Effector CD4-positive, alpha-beta T cell (primary cell): Measurements from ENCODE around the gene ZMYND10.

Experiments used
- DNase-seq: peaks from one replicate; pipeline ENCODE4 v3.0.0-alpha.2; 2020

ZMYND10 gene

GRCh38 chr3:50300681-50301254 lies 44.8 kb downstream of the ZMYND10 start:
- DNase-seq = no peak

DNA sequence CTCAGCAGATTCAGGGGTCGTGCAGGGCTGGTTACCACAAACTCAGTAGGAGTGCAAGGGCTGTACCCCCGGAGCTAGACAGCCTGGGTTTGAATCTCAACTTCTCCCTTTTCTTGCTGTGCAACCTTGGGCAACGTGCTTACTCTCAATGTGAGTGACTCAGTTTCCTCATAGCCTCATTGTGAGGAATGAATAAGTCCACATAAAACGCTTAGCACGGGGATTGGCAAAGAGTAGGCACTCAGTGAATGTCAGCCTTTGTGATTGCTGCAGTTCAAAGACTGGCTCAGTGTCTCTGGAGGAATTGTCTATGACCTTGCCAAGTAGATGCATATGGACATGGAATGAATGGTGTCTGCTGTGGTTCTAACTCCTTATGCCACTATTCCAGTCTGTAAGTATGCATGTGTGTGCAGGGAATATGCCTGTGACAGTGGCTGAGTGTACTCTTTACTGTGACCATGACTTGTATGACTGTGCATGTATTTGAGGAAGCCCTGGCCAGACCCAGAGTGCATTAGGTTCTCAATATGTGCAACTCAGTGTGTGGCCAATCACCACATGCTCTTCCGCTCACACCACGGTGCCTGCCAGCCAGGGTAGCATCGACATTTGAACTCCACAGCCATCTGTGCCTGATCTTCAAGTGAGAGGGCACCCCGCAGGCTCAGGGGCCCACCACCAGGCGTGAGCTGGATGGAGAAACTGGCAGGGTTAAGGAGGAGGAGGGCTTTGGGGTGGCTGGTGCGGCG lies 45.4 kb downstream of the ZMYND10 start:
- DNase-seq = no peak

DNA sequence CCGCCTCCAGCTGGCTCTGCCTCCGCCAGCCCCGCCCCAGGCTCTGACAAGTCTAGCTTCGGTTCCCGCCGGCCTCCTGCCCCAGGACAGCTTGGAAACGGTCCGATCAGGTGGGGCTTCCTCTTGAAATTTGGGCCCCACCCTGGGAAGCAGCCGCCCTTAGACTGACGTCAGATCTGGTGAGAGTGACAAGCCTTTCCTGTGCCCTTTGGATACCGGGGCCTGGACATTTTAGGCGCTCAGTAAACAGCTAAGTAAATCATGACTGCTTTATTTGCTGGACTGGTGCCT lies 45.9 kb downstream of the ZMYND10 start:
- DNase-seq = no peak

GRCh38 chr3:50298836-50299637 lies 46.5 kb downstream of the ZMYND10 start, which contains the start of the genes HYAL3 and NAA80:
HYAL3 (minus strand) TSS chr3:50299405; CDS start chr3:50295602, 3,803 bp downstream.
NAA80 (minus strand) TSS chr3:50299405; CDS start chr3:50297463, 1,942 bp downstream.
- DNase-seq = peak; percentile 97

DNA sequence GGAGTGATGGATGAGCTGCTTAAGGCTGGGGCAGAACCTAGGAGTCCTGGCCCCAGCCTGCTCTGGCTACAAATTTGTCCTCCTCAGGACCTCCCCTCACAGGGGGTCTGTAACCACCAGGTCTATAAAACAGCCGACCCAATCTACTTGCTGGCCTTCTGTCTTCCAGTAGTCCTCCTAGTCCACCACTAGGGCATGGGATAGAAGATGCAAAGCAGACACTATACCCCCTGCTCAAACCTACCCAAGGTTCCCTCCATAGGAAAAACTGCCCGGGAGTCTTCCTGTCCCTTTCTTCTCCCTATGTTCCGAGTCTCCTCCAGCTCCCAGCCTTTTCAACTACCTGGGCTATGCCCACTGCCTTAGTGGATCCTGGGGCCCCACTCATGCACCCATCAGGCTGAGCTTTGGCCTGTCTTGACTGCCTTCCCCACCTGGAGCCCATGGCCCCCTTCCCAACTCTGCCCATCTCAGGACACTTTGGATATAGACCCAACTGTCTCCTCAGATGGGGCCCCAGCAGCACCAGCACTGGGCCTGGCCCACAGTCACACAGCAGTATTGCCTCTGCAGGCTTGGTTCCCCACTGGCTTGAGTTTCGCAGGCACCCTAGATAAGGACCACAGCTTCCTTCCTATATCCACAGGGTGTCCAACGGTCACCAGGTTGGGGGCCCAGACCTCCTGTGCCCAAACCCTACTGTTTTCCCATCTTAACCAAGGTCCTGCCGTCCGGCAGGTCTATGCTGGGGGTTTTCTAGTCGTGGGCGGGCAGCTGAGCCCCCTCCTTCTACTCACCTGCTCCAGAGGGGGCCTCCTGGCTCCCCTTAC lies 47.4 kb downstream of the ZMYND10 start:
- DNase-seq = no peak

GRCh38 chr3:50297384-50297775 lies 48.2 kb downstream of the ZMYND10 start:
- DNase-seq = no peak

GRCh38 chr3:50296721-50297383 lies 48.7 kb downstream of the ZMYND10 start:
- no peak for DNase-seq

DNA sequence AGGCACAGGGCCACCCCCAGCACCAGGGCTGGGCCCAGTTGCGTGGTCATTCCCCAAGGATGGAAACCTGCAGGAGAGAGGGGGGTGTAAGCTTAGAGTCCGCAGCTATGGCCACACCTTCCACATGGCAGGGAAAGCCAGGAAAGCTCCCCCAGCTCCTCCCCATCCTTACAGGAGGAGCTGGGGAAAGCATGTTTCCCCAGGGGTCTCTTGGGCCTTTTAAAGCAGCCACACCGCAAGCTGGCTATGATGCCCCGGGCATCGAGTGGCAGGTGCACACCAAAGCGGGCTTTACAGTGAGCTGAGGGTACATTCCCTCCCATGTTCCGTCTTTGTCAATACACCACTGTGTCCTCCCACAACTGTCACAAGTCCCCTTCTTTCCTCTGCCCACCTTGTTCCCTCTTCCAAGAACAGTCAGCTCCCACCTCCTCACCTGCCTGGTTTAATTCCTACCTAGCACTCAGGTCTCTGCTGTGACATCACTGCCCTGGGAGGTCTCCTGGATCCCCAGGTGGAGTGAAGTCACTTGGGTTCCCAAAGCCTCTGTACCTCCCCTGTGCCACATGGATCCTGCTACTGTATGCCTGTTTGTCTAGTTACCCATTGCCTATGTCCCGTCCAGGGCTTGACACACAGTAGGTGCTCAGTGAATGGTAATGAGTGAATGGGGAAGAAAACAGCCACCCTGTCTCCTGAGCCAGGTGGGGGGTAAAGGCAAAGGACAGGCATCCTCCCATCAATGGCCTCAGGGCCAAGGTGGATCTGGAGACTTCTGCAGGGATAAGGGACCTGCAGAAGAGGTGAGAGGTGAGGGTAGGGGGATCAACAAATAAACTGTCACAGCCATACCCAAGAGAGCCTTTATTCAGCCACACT lies 49.7 kb downstream of the ZMYND10 start:
- no peak for DNase-seq

GRCh38 chr3:50294492-50295403 lies 50.8 kb downstream of the ZMYND10 start:
- no peak for DNase-seq

- no peak for DNase-seq
Measured at GRCh38 chr3:50294089-50294488, 51.4 kb downstream of the ZMYND10 start.

DNA sequence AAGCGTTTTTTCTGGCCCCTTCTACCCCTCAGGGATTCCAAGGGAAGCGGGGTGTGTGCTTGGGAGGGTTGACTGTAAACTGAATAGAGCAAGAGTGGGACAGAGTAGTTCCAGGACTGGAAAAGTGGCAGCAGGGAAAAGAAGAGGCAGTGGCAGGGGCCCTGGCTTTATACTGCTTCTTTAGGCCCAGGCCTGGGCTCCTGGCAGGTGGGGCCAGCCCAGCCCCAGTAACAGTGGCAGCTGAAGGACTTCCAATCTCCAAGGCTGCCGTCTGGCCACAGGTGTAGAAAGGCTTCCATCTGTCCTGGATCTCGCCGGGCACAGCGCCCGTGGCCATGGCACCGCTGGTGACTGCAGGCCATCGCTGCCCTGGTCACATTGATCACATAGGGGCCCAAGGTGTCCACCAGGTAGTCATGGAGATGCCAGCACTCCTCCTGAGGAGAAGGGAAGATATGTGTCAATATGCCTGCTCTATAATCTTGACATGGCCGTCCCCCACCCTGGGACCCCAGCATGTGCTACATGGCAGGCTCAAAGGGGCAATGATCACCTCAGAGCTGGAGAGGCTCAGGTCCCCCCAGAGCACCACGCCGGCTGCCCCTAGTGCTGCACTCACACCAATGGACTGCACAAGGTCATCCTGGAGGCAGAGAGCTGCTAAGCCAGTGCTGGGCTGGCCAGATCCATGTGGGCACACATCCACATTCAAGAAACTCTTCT lies 52.3 kb downstream of the ZMYND10 start:
- DNase-seq = no peak

DNA sequence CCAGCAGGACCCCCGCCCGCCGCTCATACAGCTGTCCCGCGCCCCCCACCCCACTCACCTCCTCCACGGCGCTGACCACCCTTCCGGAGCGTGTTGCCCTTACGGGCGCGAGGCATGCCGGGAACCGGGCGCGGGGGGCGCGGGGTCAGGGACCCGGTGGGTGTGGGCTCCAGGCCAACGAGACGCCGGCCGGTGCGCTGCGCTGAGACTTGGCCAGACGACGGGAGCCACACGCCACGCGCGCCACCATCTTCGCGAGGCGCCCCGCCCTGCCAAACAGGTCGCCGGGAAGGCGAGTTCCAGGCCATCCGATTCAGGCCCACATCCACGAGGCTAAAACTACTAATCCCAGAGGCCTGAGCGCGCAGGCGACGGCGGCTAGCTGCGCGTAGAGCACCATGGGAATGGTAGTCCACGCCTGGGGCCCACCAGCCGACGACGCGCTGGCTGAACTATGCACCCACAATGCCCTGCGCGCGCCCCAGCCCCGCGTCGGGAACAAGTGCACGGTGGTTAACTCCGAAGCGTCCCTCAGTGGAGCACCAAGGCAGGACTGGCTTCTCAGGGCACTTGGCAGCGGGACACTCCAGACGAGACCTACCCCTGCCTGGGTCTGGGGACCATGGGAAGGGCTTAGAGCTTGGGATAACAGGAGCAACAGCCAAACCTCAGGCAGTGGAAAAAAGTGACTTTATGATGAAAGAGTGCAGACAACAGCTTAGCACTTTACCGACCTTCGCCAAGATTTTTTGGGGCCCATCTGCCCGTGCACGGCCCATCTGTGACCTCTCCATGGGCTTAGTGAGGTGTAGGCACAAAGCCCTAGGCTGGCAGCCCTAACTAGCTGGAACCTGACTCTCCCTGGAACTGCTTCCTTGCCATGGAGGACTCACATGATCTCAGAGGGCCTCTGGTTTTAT lies 53.1 kb downstream of the ZMYND10 start, which contains the start of gene IFRD2:
Gene IFRD2 (minus strand): TSS at position 271 of the 920 bp plus-strand sequence. CDS start 155 bp downstream, at position 116.
- DNase-seq = peak; percentile 95
